Transverse colon (tissue), 3 donors: Measurements from ENCODE around the gene CAPS2.

Experiments used
- EP300 ChIP-seq: sonication (generic); formaldehyde crosslinking; IDR thresholded peaks from one replicate; pipeline ENCODE4 v1.6.1; 2017; ENCODE audit warnings: antibody characterized with exemption, low read depth
- POLR2A ChIP-seq: fragments of 450-650 bp; IDR thresholded peaks from one replicate; pipeline ENCODE4 v1.6.1; 2016; ENCODE audit warnings: antibody characterized with exemption, mild to moderate bottlenecking, moderate library complexity
- TF ChIP-seq, protein P1 (sequence below), 5 experiments: fragments of 200-600 bp in 3 of 5; fragments of 450-650 bp in 2 of 5; sonication (generic) in 3 of 5; IDR thresholded peaks; 1 replicate in 2 of 5; 2 replicates in 3 of 5; pipeline ENCODE4 v1.5.1; 2016 to 2017; ENCODE audit warnings: antibody characterized with exemption in 5 of 5, inconsistent platforms in 3 of 5, mild to moderate bottlenecking in 2 of 5, moderate library complexity in 1 of 5

GRCh38 chr12:75269209-75269608, 60.9 kb downstream of the CAPS2 start:
- TF ChIP-seq, protein P1, sequence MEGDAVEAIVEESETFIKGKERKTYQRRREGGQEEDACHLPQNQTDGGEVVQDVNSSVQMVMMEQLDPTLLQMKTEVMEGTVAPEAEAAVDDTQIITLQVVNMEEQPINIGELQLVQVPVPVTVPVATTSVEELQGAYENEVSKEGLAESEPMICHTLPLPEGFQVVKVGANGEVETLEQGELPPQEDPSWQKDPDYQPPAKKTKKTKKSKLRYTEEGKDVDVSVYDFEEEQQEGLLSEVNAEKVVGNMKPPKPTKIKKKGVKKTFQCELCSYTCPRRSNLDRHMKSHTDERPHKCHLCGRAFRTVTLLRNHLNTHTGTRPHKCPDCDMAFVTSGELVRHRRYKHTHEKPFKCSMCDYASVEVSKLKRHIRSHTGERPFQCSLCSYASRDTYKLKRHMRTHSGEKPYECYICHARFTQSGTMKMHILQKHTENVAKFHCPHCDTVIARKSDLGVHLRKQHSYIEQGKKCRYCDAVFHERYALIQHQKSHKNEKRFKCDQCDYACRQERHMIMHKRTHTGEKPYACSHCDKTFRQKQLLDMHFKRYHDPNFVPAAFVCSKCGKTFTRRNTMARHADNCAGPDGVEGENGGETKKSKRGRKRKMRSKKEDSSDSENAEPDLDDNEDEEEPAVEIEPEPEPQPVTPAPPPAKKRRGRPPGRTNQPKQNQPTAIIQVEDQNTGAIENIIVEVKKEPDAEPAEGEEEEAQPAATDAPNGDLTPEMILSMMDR (IDR thresholded peaks at IDR 0.05) = no peak
- TF ChIP-seq EP300 (no peak), POLR2A (no peak)
